HCT116 (cell line): ENCODE results near the gene ANO9. TPM values are rescaled to one million over a fixed set of nuclear protein-coding genes. Genes with fewer than 3 reads are reported as not detected.

Source experiments
- ATAC-seq: fragments of 200-7000 bp; cut with Tn5 transposase; 2 replicates; pipeline ENCODE4 v1.9.1; 2020; ENCODE audit warnings: mild to moderate bottlenecking, moderate library complexity
- BruUV-seq: library from RNA; stranded (reverse); fragments of 400-500 nt; replicated peaks from 2 replicates; lab custom pipeline; 2021; lab: Mats Ljungman, UMichigan
- CTCF ChIA-PET: fragments of 300-600 bp; sonication (Branson Sonifier 250); formaldehyde crosslinking; loops from one replicate; lab custom pipeline; 2021; ENCODE audit warnings: antibody characterized with exemption; lab: Charles Lee
- POLR2A ChIA-PET: fragments of 300-600, 350-600 bp; sonication (Branson Sonifier 250); formaldehyde crosslinking; loops from one replicate; lab custom pipeline; 2021; ENCODE audit warnings: antibody characterized with exemption; lab: Charles Lee
- RAD21 ChIA-PET, 2 experiments: fragments of 300-600 bp; sonication (Branson Sonifier 250); formaldehyde crosslinking; loops; one replicate each; lab custom pipeline; 2023; ENCODE audit warnings: low total read pairs in 2 of 2; ENCODE audit not compliant: uncharacterized antibody in 2 of 2, unreplicated experiment in 2 of 2, low non-redundant PET in 1 of 2; lab: Charles Lee
- DNase-seq: peaks from one replicate; pipeline ENCODE4 v3.0.0-alpha.2; 2010; ENCODE audit warnings: low read depth, low spot score
- H2AFZ ChIP-seq: fragments of 200-600 bp; shearing (Covaris generic), sonication (generic); 2 replicates; pipeline ENCODE4 v1.6.1; 2017; ENCODE audit warnings: low read depth, mixed run types, mixed read lengths, antibody characterized with exemption, low read length; ENCODE audit not compliant: poor library complexity, severe bottlenecking
- H3K27ac ChIP-seq: 2 replicates; pipeline ENCODE4 v1.5.1; 2012; ENCODE audit warnings: low read depth, low read length
- H3K27me3 ChIP-seq: fragments of 200-600 bp; sonication (generic); 2 replicates; pipeline ENCODE4 v1.6.1; 2016; ENCODE audit warnings: mixed run types, low read length, mixed read lengths; ENCODE audit not compliant: insufficient read depth
- H3K36me3 ChIP-seq, 2 experiments: fragments of 200-500 bp in 1 of 2; fragments of 200-600 bp in 1 of 2; sonication (Bioruptor generic) in 1 of 2; sonication (generic) in 1 of 2; 2 replicates each; pipeline versions ENCODE4 v1.5.1 to v1.6.1; 2014 to 2016; ENCODE audit warnings: low read length in 2 of 2, inconsistent platforms in 1 of 2, mixed read lengths in 1 of 2, mixed run types in 1 of 2; ENCODE audit not compliant: insufficient read depth in 2 of 2, control insufficient read depth in 1 of 2
- H3K4me1 ChIP-seq, 2 experiments: fragments of 200-600 bp in 1 of 2; sonication (generic) in 1 of 2; 2 replicates each; pipeline versions ENCODE4 v1.5.1 to v1.6.1; 2012 to 2017; ENCODE audit warnings: low read length in 2 of 2, inconsistent platforms in 1 of 2, mild to moderate bottlenecking in 1 of 2, mixed read lengths in 1 of 2, mixed run types in 1 of 2, moderate library complexity in 1 of 2; ENCODE audit not compliant: insufficient read depth in 2 of 2, control insufficient read depth in 1 of 2
- H3K4me2 ChIP-seq: fragments of 200-600 bp; sonication (generic); 2 replicates; pipeline ENCODE4 v1.6.1; 2017; ENCODE audit warnings: mixed run types, low read length, mixed read lengths
- H3K4me3 ChIP-seq, 2 experiments: fragments of 200-600 bp in 1 of 2; sonication (generic) in 1 of 2; replicated peaks in 1 of 2; 2 replicates each; pipeline ENCODE4 v1.5.1; 2011 to 2016; ENCODE audit warnings: low read length in 2 of 2, control low read depth in 1 of 2, low read depth in 1 of 2, mild to moderate bottlenecking in 1 of 2, mixed read lengths in 1 of 2, mixed run types in 1 of 2
- H3K79me2 ChIP-seq: fragments of 200-600 bp; sonication (generic); 2 replicates; pipeline ENCODE4 v1.6.1; 2017; ENCODE audit warnings: mild to moderate bottlenecking, mixed run types, low read length, moderate library complexity, mixed read lengths; ENCODE audit not compliant: insufficient read depth
- H3K9ac ChIP-seq: fragments of 200-600 bp; sonication (generic); 2 replicates; pipeline ENCODE4 v1.6.1; 2016; ENCODE audit warnings: low read length, mixed read lengths
- H3K9me2 ChIP-seq: fragments of 200-600 bp; sonication (generic), shearing (Covaris generic); 2 replicates; pipeline ENCODE4 v1.6.1; 2017; ENCODE audit warnings: mixed run types, mild to moderate bottlenecking, moderate library complexity; ENCODE audit not compliant: insufficient read depth
- H3K9me3 ChIP-seq, 2 experiments: fragments of 200-500 bp in 1 of 2; fragments of 200-600 bp in 1 of 2; sonication (Bioruptor generic) in 1 of 2; sonication (generic) in 1 of 2; 2 replicates each; pipeline ENCODE4 v1.6.1; 2014 to 2017; ENCODE audit warnings: low read length in 2 of 2, mixed read lengths in 2 of 2, inconsistent platforms in 1 of 2, low read depth in 1 of 2, mild to moderate bottlenecking in 1 of 2, mixed run types in 1 of 2, moderate library complexity in 1 of 2; ENCODE audit not compliant: control insufficient read depth in 1 of 2, insufficient read depth in 1 of 2
- H4K20me1 ChIP-seq: fragments of 200-600 bp; sonication (generic), shearing (Covaris generic); 2 replicates; pipeline ENCODE4 v1.6.1; 2017; ENCODE audit warnings: mixed run types, mild to moderate bottlenecking, moderate library complexity; ENCODE audit not compliant: insufficient read depth
- CBX3 ChIP-seq: IDR thresholded peaks from 2 replicates; pipeline ENCODE4 v1.6.1; 2012; ENCODE audit warnings: low read depth
- CEBPB ChIP-seq: IDR thresholded peaks from 2 replicates; pipeline ENCODE4 v1.6.1; 2012; ENCODE audit warnings: low read depth
- ELF1 ChIP-seq: IDR thresholded peaks from 2 replicates; pipeline ENCODE4 v1.6.1; 2012; ENCODE audit warnings: low read depth, borderline replicate concordance
- EZH2 ChIP-seq: fragments of 200-600 bp; sonication (generic); IDR thresholded peaks from 2 replicates; pipeline ENCODE4 v1.6.1; 2017; ENCODE audit warnings: antibody characterized with exemption, mixed run types
- JUND ChIP-seq: IDR thresholded peaks from 2 replicates; pipeline ENCODE4 v1.6.1; 2012
- POLR2AphosphoS5 ChIP-seq: IDR thresholded peaks from 2 replicates; pipeline ENCODE4 v1.6.1; 2011; ENCODE audit warnings: mild to moderate bottlenecking, low read depth, low read length, moderate library complexity
- RAD21 ChIP-seq: IDR thresholded peaks from 2 replicates; pipeline ENCODE4 v1.6.1; 2012; ENCODE audit warnings: low read depth, mild to moderate bottlenecking
- SIN3A ChIP-seq: IDR thresholded peaks from 2 replicates; pipeline ENCODE4 v1.6.1; 2012; ENCODE audit warnings: low read depth
- SP1 ChIP-seq: IDR thresholded peaks from 2 replicates; pipeline ENCODE4 v1.6.1; 2012; ENCODE audit warnings: low read depth
- SRF ChIP-seq: IDR thresholded peaks from 2 replicates; pipeline ENCODE4 v1.6.1; 2012; ENCODE audit warnings: low read depth
- TCF7L2 ChIP-seq: IDR thresholded peaks from 2 replicates; pipeline ENCODE4 v1.7.0; 2011; ENCODE audit warnings: borderline replicate concordance, inconsistent platforms; ENCODE audit not compliant: insufficient read depth, insufficient read length; ENCODE audit errors: extremely low read depth
- YY1 ChIP-seq: IDR thresholded peaks from 2 replicates; pipeline ENCODE4 v1.6.1; 2011; ENCODE audit warnings: low read length, low read depth, moderate library complexity, mild to moderate bottlenecking; ENCODE audit not compliant: insufficient replicate concordance; ENCODE audit errors: extremely low read depth
- ZFX ChIP-seq: fragments of 450-650 bp; IDR thresholded peaks from 2 replicates; pipeline ENCODE4 v1.6.1; 2017
- ZNF274 ChIP-seq: fragments of 200-500 bp; sonication (Bioruptor generic); IDR thresholded peaks from 2 replicates; pipeline ENCODE4 v1.6.1; 2014; ENCODE audit warnings: mild to moderate bottlenecking, low read depth, low read length, inconsistent platforms
- intact Hi-C: fragments of 100-400 bp; cut with micrococcal nuclease; formaldehyde crosslinking; loops from 2 replicates; pipeline ENCODE4 v1.10.0; 2022
- total RNA-seq: library from RNA; stranded (reverse); gene quantifications from one replicate; pipeline ENCODE4 v1.2.1, GENCODE V29; 2021; ENCODE audit not compliant: unreplicated experiment
- TF ChIP-seq, protein P1 (sequence below): IDR thresholded peaks from 2 replicates; pipeline ENCODE4 v1.6.1; 2012; ENCODE audit warnings: low read depth
- TF ChIP-seq, protein P2 (sequence below): IDR thresholded peaks from 2 replicates; pipeline ENCODE4 v1.6.1; 2012

The ANO9 gene
- total RNA-seq, 1 experiment from 2014 or later: 70.3 TPM

DNA sequence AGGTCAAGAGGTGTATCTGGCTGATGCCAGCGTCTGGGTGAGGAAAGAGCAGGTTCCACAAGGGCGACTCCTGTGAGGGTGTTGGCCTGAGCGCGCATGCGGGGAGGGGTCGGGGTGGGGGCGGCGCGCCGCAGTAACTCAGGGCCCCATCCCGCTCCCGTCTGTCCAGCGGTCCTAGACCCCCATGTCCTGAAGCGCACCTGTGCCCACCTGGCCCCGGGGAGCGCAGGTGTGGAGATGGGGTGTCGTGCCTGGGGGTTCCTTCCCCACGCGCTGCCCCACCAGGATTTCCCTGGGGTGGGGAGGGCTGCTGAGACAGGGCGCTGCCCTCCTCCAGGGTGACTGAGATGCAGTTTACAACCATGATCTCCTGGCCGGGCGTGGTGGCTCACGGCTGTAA, 44.4 kb upstream of the ANO9 start:
- Histone ChIP-seq H3K9me3 (no peaks in the 10 kb centered on the region), H3K79me2 (peaks cover 24% of the 10 kb centered on the region), H3K9me2 (no peaks in the 10 kb centered on the region), H3K4me3 (no peak overlapping the region), H3K36me3 (no peaks in the 10 kb centered on the region), H3K4me1 (no peaks in the 10 kb centered on the region), H4K20me1 (no peaks in the 10 kb centered on the region), H3K27ac (no peak overlapping the region), H3K27me3 (no peaks in the 10 kb centered on the region), H3K9ac (no peak overlapping the region), H2AFZ (no peak overlapping the region), H3K4me2 (no peak overlapping the region)
- no TSS peak for BruUV-seq
- ATAC-seq: no peak
- CTCF ChIA-PET: no interaction called here
- POLR2A ChIA-PET: no interaction called here
- RAD21 ChIA-PET: no interaction called here
- intact Hi-C loops: no loop called here
- no peak for TF ChIP-seq TCF7L2
- no peak for TF ChIP-seq SRF
- no peak for TF ChIP-seq YY1
- no peak for TF ChIP-seq RAD21
- no peak for TF ChIP-seq ZFX
- no peak for TF ChIP-seq SIN3A
- TF ChIP-seq CBX3: no peak
- TF ChIP-seq, protein P1, sequence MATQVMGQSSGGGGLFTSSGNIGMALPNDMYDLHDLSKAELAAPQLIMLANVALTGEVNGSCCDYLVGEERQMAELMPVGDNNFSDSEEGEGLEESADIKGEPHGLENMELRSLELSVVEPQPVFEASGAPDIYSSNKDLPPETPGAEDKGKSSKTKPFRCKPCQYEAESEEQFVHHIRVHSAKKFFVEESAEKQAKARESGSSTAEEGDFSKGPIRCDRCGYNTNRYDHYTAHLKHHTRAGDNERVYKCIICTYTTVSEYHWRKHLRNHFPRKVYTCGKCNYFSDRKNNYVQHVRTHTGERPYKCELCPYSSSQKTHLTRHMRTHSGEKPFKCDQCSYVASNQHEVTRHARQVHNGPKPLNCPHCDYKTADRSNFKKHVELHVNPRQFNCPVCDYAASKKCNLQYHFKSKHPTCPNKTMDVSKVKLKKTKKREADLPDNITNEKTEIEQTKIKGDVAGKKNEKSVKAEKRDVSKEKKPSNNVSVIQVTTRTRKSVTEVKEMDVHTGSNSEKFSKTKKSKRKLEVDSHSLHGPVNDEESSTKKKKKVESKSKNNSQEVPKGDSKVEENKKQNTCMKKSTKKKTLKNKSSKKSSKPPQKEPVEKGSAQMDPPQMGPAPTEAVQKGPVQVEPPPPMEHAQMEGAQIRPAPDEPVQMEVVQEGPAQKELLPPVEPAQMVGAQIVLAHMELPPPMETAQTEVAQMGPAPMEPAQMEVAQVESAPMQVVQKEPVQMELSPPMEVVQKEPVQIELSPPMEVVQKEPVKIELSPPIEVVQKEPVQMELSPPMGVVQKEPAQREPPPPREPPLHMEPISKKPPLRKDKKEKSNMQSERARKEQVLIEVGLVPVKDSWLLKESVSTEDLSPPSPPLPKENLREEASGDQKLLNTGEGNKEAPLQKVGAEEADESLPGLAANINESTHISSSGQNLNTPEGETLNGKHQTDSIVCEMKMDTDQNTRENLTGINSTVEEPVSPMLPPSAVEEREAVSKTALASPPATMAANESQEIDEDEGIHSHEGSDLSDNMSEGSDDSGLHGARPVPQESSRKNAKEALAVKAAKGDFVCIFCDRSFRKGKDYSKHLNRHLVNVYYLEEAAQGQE: no peak
- TF ChIP-seq, protein P2, sequence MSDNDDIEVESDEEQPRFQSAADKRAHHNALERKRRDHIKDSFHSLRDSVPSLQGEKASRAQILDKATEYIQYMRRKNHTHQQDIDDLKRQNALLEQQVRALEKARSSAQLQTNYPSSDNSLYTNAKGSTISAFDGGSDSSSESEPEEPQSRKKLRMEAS: no peak
- no peak for TF ChIP-seq ELF1
- no peak for TF ChIP-seq POLR2AphosphoS5
- no peak for TF ChIP-seq CEBPB
- TF ChIP-seq SP1: no peak
- no peak for TF ChIP-seq ZNF274
- TF ChIP-seq EZH2: no peak
- no peak for TF ChIP-seq JUND
- no peak for DNase-seq
